Vagina (tissue), 2 donors: ENCODE data around the gene FAM110D. TPM values are rescaled to one million over a fixed set of nuclear protein-coding genes. Genes with fewer than 3 reads are reported as not detected.

Experiments used
- DNase-seq, 2 donors: peaks; one replicate each; pipeline ENCODE4 v3.0.0-alpha.2; 2017; ENCODE audit errors: extremely low spot score in 2 of 2
- H3K27ac ChIP-seq: fragments of 200-600 bp; sonication (generic); one replicate; pipeline ENCODE4 v1.5.1; 2019
- H3K27me3 ChIP-seq: fragments of 200-600 bp; sonication (generic); one replicate; pipeline ENCODE4 v1.5.1; 2019
- H3K36me3 ChIP-seq, 2 donors: fragments of 200-600 bp; sonication (generic); one replicate each; pipeline ENCODE4 v1.5.1; 2017 to 2019
- H3K4me1 ChIP-seq: fragments of 200-600 bp; sonication (generic); one replicate; pipeline ENCODE4 v1.5.1; 2019
- H3K4me3 ChIP-seq, 2 donors: fragments of 200-600 bp; sonication (generic); 1 replicate in 1 of 2; 2 replicates in 1 of 2; pipeline ENCODE4 v1.5.1; 2016 to 2019
- H3K9me3 ChIP-seq: fragments of 200-600 bp; sonication (generic); one replicate; pipeline ENCODE4 v1.5.1; 2019
- CTCF ChIP-seq, 3 experiments: fragments of 450-650 bp in 2 of 3; fragments of 200-600 bp in 1 of 3; sonication (generic) in 1 of 3; IDR thresholded peaks; one replicate each; pipeline ENCODE4 v1.5.1; 2017 to 2019; ENCODE audit warnings: antibody characterized with exemption in 3 of 3, mild to moderate bottlenecking in 2 of 3, moderate library complexity in 2 of 3
- POLR2A ChIP-seq, 2 donors: fragments of 450-650 bp; IDR thresholded peaks; one replicate each; pipeline ENCODE4 v1.6.1; 2017; ENCODE audit warnings: antibody characterized with exemption in 2 of 2, mild to moderate bottlenecking in 2 of 2, moderate library complexity in 2 of 2
- POLR2AphosphoS5 ChIP-seq, 2 donors: sonication (generic); formaldehyde crosslinking; IDR thresholded peaks; one replicate each; pipeline ENCODE4 v1.9.0; 2017; ENCODE audit warnings: antibody characterized with exemption in 2 of 2, mild to moderate bottlenecking in 2 of 2, low read depth in 1 of 2; ENCODE audit not compliant: insufficient read depth in 1 of 2
- intact Hi-C: fragments of 100-400 bp; cut with DNase I; formaldehyde crosslinking; loops from one replicate; pipeline ENCODE4 v1.15.1; 2023
- total RNA-seq: library from RNA; depleted of rRNA; stranded (reverse); fragments of >200 nt; gene quantifications from one replicate; pipeline ENCODE4 v1.2.3, GENCODE V29; 2016

FAM110D gene
- total RNA-seq, 1 donor from 2014 or later: 4.2 TPM

- intact Hi-C loops: no loop called here
- Histone ChIP-seq H3K4me1 (peaks cover 26% of the 10 kb centered on the region), H3K27me3 (no peaks in the 10 kb centered on the region), H3K9me3 (no peaks in the 10 kb centered on the region), H3K36me3 (no peaks in the 10 kb centered on the region), H3K4me3 (no peak overlapping the region), H3K27ac (peak overlapping the region; percentile 20)
- TF ChIP-seq CTCF (IDR thresholded peaks at IDR 0.05): no peak
- no peak for TF ChIP-seq POLR2A (IDR thresholded peaks at IDR 0.05)
- no peak for DNase-seq
Observed at GRCh38 chr1:26127235-26128163, 31.4 kb upstream of the FAM110D start.

DNA sequence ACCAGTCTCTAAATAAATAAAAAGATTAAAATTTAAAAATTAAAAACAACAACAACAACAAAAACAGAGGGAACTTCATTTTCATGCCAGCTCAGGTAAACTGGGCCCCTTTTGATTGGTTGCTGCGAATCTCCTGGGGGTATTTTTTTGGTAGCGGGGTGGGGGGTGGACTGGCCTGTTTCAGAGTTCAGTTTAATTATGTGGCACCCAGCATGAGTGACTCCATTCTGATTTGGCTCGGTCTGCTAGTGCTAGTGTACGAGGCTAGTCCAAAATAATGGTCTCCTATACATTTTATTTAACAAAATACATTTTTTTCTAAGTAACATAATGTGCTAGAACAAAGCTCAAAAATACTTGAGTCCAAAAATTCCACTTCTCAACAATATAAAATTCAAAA is 29.1 kb upstream of the FAM110D start:
- no peak for DNase-seq
- Histone ChIP-seq H3K4me1 (peaks cover 26% of the 10 kb centered on the region), H3K27me3 (no peaks in the 10 kb centered on the region), H3K9me3 (no peaks in the 10 kb centered on the region), H3K36me3 (no peaks in the 10 kb centered on the region), H3K4me3 (no peak overlapping the region), H3K27ac (no peak overlapping the region)
- intact Hi-C loops: no loop called here
- TF ChIP-seq POLR2AphosphoS5 (IDR thresholded peaks at IDR 0.05; ENCODE audit: insufficient read depth in 1 of 2, low read depth in 1 of 2) (no peak), POLR2A (IDR thresholded peaks at IDR 0.05) (no peak), CTCF (IDR thresholded peaks at IDR 0.05) (no peak)

- H3K27me3 ChIP-seq: no peaks in the 10 kb centered on the region
- no peak for DNase-seq
- intact Hi-C loops: no loop called here
Observed at GRCh38 chr1:26130695-26131094, 28.2 kb upstream of the FAM110D start.

GRCh38 chr1:26132128-26132833 is 26.6 kb upstream of the FAM110D start:
- TF ChIP-seq CTCF (IDR thresholded peaks at IDR 0.05): no peak
- no peak for TF ChIP-seq POLR2AphosphoS5 (IDR thresholded peaks at IDR 0.05; ENCODE audit: insufficient read depth in 1 of 2, low read depth in 1 of 2)
- no peak for TF ChIP-seq POLR2A (IDR thresholded peaks at IDR 0.05)

More at GRCh38 chr1:26130695-26131094, 28.2 kb upstream of the FAM110D start:
- peaks cover 22% of the 10 kb centered on the region for H3K4me1 ChIP-seq
- TF ChIP-seq POLR2A (IDR thresholded peaks at IDR 0.05) (no peak), POLR2AphosphoS5 (IDR thresholded peaks at IDR 0.05; ENCODE audit: insufficient read depth in 1 of 2, low read depth in 1 of 2) (no peak), CTCF (IDR thresholded peaks at IDR 0.05) (no peak)
- H3K27ac ChIP-seq: no peak overlapping the region
- H3K9me3 ChIP-seq: no peaks in the 10 kb centered on the region
- no peak overlapping the region for H3K4me3 ChIP-seq
- no peaks in the 10 kb centered on the region for H3K36me3 ChIP-seq

DNA sequence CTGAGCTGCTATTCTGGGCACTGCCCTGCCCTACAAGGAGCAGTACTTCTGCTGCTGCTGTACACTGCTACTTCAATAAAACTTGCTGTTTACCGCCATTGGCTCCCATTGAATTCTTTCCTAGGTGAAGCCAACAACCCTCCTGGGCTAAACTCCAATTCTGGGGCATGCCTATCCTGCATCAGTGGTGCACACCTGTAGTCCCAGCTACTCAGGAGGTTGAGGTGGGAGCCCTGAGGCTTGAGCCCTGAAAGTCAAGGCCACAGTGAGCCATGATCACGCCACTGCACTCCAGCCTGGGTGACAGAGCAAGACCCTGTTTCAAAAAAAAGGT is 26.1 kb upstream of the FAM110D start:
- no peaks in the 10 kb centered on the region for H3K27me3 ChIP-seq
- H3K4me1 ChIP-seq: peaks cover 8% of the 10 kb centered on the region
- H3K27ac ChIP-seq: no peak overlapping the region
- H3K9me3 ChIP-seq: no peaks in the 10 kb centered on the region
- no peaks in the 10 kb centered on the region for H3K36me3 ChIP-seq
- H3K4me3 ChIP-seq: no peak overlapping the region
- intact Hi-C loops: no loop called here
- TF ChIP-seq POLR2AphosphoS5 (IDR thresholded peaks at IDR 0.05; ENCODE audit: insufficient read depth in 1 of 2, low read depth in 1 of 2): no peak
- DNase-seq: no peak

More at GRCh38 chr1:26132128-26132833, 26.6 kb upstream of the FAM110D start:
- no peak for DNase-seq
- Histone ChIP-seq H3K4me1 (peaks cover 9% of the 10 kb centered on the region), H3K9me3 (no peaks in the 10 kb centered on the region), H3K4me3 (no peak overlapping the region), H3K27ac (no peak overlapping the region), H3K27me3 (no peaks in the 10 kb centered on the region), H3K36me3 (no peaks in the 10 kb centered on the region)
- intact Hi-C loops: no loop called here
